SJSA1 (cell line): ENCODE data around the gene DPEP2. TPM values are rescaled to one million over a fixed set of nuclear protein-coding genes. Genes with fewer than 3 reads are reported as not detected.
"Not testable (repeated sequence)": the region's sequence is repeated elsewhere in the genome, so short reads cannot be mapped to it uniquely, and the experiment has no call there.

Experiments
- DNase-seq, 2 experiments: peaks; one replicate each; pipeline ENCODE4 v3.0.0-alpha.2; 2015 to 2020; ENCODE audit warnings: low spot score in 2 of 2, low read depth in 1 of 2
- H3K27ac ChIP-seq: fragments of 250-450 bp; sonication (Bioruptor Pico); 2 replicates; pipeline ENCODE4 v1.5.1; 2020; ENCODE audit warnings: mild to moderate bottlenecking, moderate library complexity
- H3K27me3 ChIP-seq: fragments of 250-450 bp; sonication (Bioruptor Pico); replicated peaks from 2 replicates; pipeline ENCODE4 v1.5.1; 2020; ENCODE audit warnings: mild to moderate bottlenecking, moderate library complexity
- H3K36me3 ChIP-seq: fragments of 250-450 bp; sonication (Bioruptor Pico); 2 replicates; pipeline ENCODE4 v1.5.1; 2020; ENCODE audit warnings: mild to moderate bottlenecking
- H3K4me1 ChIP-seq: fragments of 250-450 bp; sonication (Bioruptor Pico); replicated peaks from 2 replicates; pipeline ENCODE4 v1.6.1; 2021; ENCODE audit warnings: mild to moderate bottlenecking
- H3K4me3 ChIP-seq: fragments of 250-450 bp; sonication (Bioruptor Pico); 2 replicates; pipeline ENCODE4 v1.5.1; 2020; ENCODE audit warnings: mild to moderate bottlenecking
- H3K9me3 ChIP-seq: fragments of 250-450 bp; sonication (Bioruptor Pico); replicated peaks from 2 replicates; pipeline ENCODE4 v1.5.1; 2020; ENCODE audit warnings: mild to moderate bottlenecking
- total RNA-seq: library from RNA; depleted of rRNA; stranded (reverse); fragments of >200 nt; shearing (Covaris generic); gene quantifications from 2 replicates; pipeline ENCODE4 v1.2.3, GENCODE V29; 2014

The DPEP2 gene
- total RNA-seq, 1 experiment from 2014 or later: 0.18 TPM

- Histone ChIP-seq H3K4me1 (no peaks in the 10 kb centered on the region), H3K27me3 (no peaks in the 10 kb centered on the region), H3K9me3 (no peaks in the 10 kb centered on the region; the same call in 1 of the 2 replicates), H3K36me3 (no peaks in the 10 kb centered on the region), H3K4me3 (no peak overlapping the region), H3K27ac (no peak overlapping the region)
- no peak for DNase-seq
Observed at GRCh38 chr16:67977005-67977404, 22.3 kb downstream of the DPEP2 start.

- DNase-seq: no peak
- H3K27me3 ChIP-seq: no peaks in the 10 kb centered on the region
Observed at GRCh38 chr16:67976205-67976604, 23.1 kb downstream of the DPEP2 start.

DNA sequence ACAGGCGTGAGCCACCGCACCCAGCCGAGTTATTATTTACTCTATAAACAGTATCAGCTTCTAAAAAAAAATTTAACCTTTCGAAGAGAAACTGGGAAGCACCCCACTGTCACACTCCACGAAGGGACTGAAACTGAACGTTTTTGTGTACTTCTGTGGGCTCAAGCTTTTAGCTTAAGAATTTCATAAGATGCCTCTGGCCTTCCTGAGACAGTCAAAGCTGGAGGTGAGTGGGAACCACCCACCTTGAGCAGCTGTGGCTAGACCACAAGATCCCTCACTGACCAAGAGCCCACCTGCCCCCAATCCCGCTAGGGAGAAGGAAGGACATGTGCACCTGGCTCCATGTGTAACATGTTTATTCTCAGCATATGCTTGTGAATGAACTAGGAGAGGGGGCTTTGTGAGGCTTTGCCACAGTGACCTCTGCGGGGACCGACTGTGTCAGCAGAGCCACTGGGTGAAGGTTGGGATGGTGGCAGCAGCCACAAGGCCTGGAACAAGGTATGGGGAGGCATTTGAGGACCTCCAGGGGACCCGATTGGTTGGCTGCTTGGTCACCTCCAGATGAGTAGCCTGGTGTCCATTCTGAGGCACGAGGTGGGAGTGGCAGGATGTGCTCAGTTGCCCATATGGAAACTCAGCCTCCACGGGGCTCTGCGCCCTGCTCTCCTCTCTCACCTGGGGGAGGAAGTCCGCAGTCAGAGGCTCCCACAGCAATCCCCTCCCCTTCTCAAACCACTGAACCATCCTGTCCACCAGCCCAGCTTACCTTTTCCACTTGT lies 23.8 kb downstream of the DPEP2 start:
- H3K36me3 ChIP-seq: no peaks in the 10 kb centered on the region
- DNase-seq: no peak

More at GRCh38 chr16:67976205-67976604, 23.1 kb downstream of the DPEP2 start:
- Histone ChIP-seq H3K4me3 (no peak overlapping the region), H3K4me1 (no peaks in the 10 kb centered on the region), H3K36me3 (no peaks in the 10 kb centered on the region), H3K9me3 (no peaks in the 10 kb centered on the region; the same call in 1 of the 2 replicates), H3K27ac (no peak overlapping the region)

DNA sequence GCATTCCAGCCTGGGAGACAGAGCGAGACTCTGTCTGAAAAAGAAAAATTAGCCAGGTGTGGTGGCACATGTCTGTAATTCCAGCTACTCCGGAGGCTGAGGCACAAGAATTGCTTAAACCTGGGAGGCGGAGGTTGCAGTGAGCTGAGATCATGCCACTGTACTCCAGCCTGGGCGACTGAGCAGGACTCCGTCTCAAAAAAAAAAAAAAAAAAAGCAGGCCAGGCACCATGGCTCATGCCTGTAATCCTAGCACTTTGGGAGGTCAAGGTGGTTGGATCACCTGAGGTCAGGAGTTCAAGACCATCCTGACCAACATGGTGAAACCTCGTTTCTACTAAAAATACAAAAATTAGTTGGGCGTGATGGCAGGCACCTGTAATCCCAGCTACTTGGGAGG lies 27.0 kb downstream of the DPEP2 start:
- not testable (repeated sequence) for DNase-seq, H3K4me1 ChIP-seq, H3K27me3 ChIP-seq, H3K27ac ChIP-seq, H3K9me3 ChIP-seq, H3K4me3 ChIP-seq
- H3K36me3 ChIP-seq: peaks cover 11% of the 10 kb centered on the region

More for the DNA sequence above, 23.8 kb downstream of the DPEP2 start:
- Histone ChIP-seq H3K27me3 (no peaks in the 10 kb centered on the region), H3K4me3 (no peak overlapping the region), H3K27ac (no peak overlapping the region), H3K9me3 (no peaks in the 10 kb centered on the region; the same call in 1 of the 2 replicates), H3K4me1 (no peaks in the 10 kb centered on the region)

DNA sequence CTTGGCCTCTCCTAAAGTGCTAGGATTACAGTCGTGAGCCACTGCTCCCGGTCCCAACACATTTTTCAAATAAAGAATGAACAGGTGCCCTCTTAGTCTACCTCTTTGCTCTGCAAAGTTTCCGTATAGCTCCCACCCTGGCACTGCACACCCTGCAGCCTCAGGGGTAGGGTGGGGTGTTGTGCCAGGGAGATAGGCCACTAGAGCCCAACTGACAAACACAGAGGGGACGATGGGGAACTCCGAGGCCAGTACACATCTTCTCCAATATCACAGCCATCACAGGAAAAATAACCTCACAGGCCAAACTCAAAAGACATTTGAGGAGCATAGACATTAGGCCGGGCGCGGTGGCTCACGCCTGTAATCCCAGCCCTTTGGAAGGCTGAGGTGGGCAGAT lies 28.2 kb downstream of the DPEP2 start:
- Histone ChIP-seq H3K4me3 (no peak overlapping the region), H3K9me3 (peaks cover 4% of the 10 kb centered on the region), H3K27ac (no peak overlapping the region), H3K27me3 (no peaks in the 10 kb centered on the region), H3K36me3 (peaks cover 23% of the 10 kb centered on the region), H3K4me1 (peaks cover 18% of the 10 kb centered on the region)
- no peak for DNase-seq

DNA sequence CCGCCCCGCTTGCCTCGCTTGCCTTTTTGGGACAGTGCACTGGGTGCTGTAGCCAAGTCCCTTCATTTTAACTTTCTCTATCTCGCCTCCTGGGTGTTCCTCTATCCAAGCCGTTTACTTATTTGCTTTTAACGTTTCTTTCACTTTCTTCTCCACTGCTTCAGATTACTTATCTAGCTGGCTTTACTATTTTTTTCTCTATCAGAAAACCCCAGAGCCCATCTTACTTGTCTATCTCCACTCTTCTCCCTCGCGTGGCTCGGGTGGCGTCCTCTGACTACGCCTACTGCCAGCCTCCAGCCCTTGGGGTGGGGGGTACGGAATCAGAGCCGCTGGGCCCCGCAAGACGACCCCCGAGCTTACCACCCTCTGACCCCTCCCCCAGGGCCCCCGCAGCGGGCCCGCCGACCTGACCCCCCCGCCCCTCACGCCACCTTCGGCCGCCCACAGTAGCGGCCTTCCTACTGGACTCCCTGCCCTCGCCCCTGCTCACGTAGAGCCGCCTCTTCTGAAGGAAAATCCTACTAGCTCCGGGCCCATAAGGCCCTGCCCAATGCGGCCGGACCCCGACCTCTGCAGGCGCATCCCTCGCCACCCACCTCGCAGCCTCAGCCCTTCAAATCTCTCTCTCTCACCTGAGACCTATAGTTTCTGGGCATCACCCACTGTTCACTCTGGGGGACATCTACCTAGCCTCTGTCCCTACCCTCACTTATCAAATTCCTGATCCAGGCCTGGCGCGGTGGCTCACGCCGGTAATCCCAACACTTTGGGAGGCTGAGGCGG lies 29.8 kb downstream of the DPEP2 start:
- Histone ChIP-seq H3K4me1 (peaks cover 26% of the 10 kb centered on the region), H3K27ac (no peak overlapping the region), H3K9me3 (peaks cover 4% of the 10 kb centered on the region), H3K27me3 (no peaks in the 10 kb centered on the region), H3K4me3 (no peak overlapping the region), H3K36me3 (peaks cover 40% of the 10 kb centered on the region)
- no peak for DNase-seq

DNA sequence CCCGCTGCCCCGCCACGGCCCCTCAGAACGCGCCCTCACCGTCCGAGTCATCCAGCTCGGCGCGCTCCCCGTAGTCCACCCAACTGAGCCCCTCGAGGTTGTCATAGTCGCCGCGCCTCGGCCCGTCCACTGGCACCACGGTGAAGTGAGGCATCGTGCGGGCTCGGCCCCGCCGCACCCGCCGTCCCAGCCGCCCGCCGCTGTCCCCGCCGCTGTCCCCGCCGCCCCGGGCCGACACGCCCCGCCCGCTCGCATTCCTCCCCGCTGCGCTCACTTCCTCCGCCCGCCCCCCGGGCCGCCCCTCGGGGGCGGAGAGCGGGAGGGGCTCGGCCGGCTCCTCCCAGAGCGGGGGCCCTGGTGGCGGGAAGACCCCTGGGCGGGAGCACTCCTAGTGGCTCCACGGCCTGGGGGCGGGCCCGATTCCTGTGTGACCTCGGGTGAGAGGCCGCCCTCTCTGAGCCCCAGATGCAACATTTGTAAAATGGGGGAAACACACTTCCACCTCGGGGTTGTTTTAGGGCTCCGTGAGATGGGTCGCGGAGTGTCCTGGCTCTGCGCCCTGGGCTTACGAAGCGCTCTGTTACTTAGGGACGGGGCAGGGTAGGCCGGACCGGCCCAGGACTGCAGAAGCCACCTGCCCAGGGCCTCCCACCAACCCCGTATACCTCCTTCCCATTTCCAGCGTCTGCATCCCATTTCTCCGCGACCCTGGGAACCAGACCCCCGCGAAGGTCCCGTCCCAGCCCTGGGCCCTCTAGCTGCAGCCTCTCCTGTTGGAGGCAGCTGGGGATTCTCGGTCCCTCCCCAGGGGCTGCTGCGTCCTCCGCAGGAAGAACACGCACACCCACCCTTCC lies 30.7 kb downstream of the DPEP2 start, which contains the start of gene SLC12A4:
Gene SLC12A4, minus strand, starts transcription at position 238 of the 854 bp plus-strand sequence. Its CDS starts 84 bp downstream, at position 154.
- DNase-seq: peak; percentile 80 to 92
- peak within 1 kb of the TSS; percentile 98 for H3K4me3 ChIP-seq
- peaks cover 26% of the 10 kb centered on the region for H3K4me1 ChIP-seq

GRCh38 chr16:67967958-67968399 lies 31.3 kb downstream of the DPEP2 start:
- no peaks in the 10 kb centered on the region for H3K27me3 ChIP-seq
- H3K27ac ChIP-seq: peak overlapping the region; percentile 97
- peaks cover 4% of the 10 kb centered on the region for H3K9me3 ChIP-seq
- DNase-seq: peak in 1 of 2 experiments; percentile 61
- peaks cover 26% of the 10 kb centered on the region for H3K4me1 ChIP-seq
- H3K36me3 ChIP-seq: peaks cover 55% of the 10 kb centered on the region
- peak overlapping the region; percentile 98 for H3K4me3 ChIP-seq

More for the DNA sequence above, 30.7 kb downstream of the DPEP2 start, which contains the start of gene SLC12A4:
- Histone ChIP-seq H3K27ac (peak within 1 kb of the TSS; percentile 97), H3K36me3 (peaks cover 48% of the 10 kb centered on the region), H3K27me3 (no peaks in the 10 kb centered on the region), H3K9me3 (peaks cover 4% of the 10 kb centered on the region)

DNA sequence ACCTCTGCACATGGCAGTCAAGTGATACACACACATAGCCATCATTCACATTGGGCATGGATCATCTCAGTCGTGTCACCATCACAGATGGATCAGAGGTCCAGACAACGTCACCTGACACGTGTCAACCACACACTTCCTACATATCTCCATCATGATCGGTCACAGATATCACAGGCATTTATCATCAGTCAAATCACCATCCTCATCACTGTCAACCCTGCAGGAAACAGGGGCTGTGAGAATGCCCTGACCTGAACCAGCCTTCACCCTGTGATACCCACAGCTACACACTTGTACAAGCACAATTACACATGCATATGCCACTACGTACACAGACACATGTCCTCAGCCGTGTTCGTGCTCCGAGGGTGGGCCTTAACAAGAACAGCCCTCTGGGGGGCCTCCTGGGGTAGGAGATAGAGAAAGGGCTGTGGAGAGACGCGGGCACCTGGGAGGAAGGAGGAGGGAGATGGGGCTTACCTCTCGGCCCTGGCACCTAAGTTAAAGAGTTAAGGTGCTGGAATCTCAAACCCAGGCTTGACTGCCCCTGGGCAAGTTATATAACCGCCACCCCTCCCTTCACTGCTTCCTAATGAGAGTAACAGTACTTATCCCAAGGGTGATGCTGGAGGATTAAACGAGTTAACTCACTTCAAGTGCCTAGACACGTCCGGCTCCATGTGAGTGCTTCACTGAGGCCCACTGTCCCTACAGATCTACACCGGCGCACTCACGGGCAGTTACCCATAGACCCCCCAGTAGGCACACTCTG lies 31.9 kb downstream of the DPEP2 start:
- H3K36me3 ChIP-seq: peaks cover 61% of the 10 kb centered on the region
- H3K4me1 ChIP-seq: peaks cover 26% of the 10 kb centered on the region
- H3K27me3 ChIP-seq: no peaks in the 10 kb centered on the region
- peak overlapping the region; percentile 98 for H3K4me3 ChIP-seq
- peak overlapping the region; percentile 97 for H3K27ac ChIP-seq
- DNase-seq: peak in 1 of 2 experiments; percentile 36
- H3K9me3 ChIP-seq: peaks cover 4% of the 10 kb centered on the region

- Histone ChIP-seq H3K27ac (no peak overlapping the region), H3K36me3 (peaks cover 68% of the 10 kb centered on the region), H3K4me3 (peak overlapping the region; percentile 98), H3K9me3 (peaks cover 4% of the 10 kb centered on the region), H3K27me3 (no peaks in the 10 kb centered on the region), H3K4me1 (peaks cover 26% of the 10 kb centered on the region)
- DNase-seq: peak in 1 of 2 experiments; percentile 34
Observed at GRCh38 chr16:67966549-67967182, 32.6 kb downstream of the DPEP2 start.

DNA sequence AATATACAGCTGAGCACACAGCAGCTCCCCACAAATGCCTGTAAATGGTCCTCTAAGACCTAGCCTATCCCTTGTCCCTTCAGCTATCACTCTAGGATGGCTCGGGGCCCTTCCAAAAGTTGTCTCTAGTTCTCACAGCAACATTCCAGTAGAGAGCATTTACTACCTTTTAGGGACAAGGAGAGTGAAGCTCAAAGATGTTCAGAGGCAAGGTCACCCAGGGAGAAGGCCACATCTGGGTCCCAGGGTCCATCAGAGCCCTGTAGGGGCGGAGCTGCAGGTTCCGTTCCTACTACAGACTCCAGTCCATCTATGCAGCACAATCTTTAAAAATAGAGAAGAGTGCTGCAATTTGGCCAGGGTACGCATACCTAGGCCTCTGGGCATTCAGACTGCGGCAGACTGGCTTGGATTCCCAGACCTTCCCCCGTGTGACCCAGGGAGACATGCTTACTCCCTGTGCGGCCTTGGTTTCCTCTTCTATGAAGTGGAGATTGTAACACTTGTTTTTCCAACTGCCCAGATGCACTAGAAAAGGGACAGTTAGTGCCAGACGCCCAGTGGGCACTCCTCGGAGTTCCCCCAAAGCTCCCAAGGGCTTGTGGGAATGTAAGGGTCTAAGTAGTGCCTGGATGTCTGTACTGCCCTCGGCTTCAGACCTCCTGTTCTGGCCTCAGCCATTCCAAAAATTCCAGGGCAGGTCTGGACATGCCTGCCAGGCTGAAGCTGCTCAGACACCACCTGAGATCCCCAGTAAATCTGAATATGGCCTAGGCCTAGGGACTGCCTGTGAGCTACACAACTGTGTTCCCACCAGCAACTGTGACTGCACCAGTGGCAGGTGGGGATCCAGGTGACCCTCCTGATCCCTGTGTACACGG lies 33.4 kb downstream of the DPEP2 start:
- peak overlapping the region; percentile 98 for H3K4me3 ChIP-seq
- no peak for DNase-seq
- no peaks in the 10 kb centered on the region for H3K27me3 ChIP-seq

More for the DNA sequence above, 33.4 kb downstream of the DPEP2 start:
- H3K36me3 ChIP-seq: peaks cover 75% of the 10 kb centered on the region
- H3K4me1 ChIP-seq: peaks cover 26% of the 10 kb centered on the region
- H3K27ac ChIP-seq: peak overlapping the region; percentile 6; the same call in 1 of the 2 replicates
- H3K9me3 ChIP-seq: peaks cover 4% of the 10 kb centered on the region
